NB4 (cell line): Measurements from ENCODE around the gene CARMIL1.
"Not testable (repeated sequence)": the region's sequence is repeated elsewhere in the genome, so short reads cannot be mapped to it uniquely, and the experiment has no call there.

Experiments used
- DNase-seq: peaks from one replicate; pipeline ENCODE4 v3.0.0; 2010; ENCODE audit warnings: low read depth
- H3K4me3 ChIP-seq: one replicate; pipeline ENCODE4 v1.5.1; 2011; ENCODE audit warnings: mild to moderate bottlenecking, low read depth, low read length, moderate library complexity
- MAX ChIP-seq: IDR thresholded peaks from 2 replicates; pipeline ENCODE4 v1.6.1; 2011; ENCODE audit warnings: low read depth, low read length
- MYC ChIP-seq: IDR thresholded peaks from 2 replicates; pipeline ENCODE4 v1.6.1; 2011; ENCODE audit warnings: low read depth, low read length
- POLR2A ChIP-seq: IDR thresholded peaks from 2 replicates; pipeline ENCODE4 v1.6.1; 2011; ENCODE audit warnings: mild to moderate bottlenecking; ENCODE audit not compliant: insufficient read length; ENCODE audit errors: extremely low read depth
- TF ChIP-seq, protein P1 (sequence below): IDR thresholded peaks from one replicate; pipeline ENCODE4 v1.5.1; 2012; ENCODE audit warnings: low read depth, low read length

CARMIL1 gene

GRCh38 chr6:25371037-25371347 is 91.8 kb downstream of the CARMIL1 start:
- TF ChIP-seq MYC (no peak), MAX (no peak), POLR2A (no peak)
- TF ChIP-seq, protein P1, sequence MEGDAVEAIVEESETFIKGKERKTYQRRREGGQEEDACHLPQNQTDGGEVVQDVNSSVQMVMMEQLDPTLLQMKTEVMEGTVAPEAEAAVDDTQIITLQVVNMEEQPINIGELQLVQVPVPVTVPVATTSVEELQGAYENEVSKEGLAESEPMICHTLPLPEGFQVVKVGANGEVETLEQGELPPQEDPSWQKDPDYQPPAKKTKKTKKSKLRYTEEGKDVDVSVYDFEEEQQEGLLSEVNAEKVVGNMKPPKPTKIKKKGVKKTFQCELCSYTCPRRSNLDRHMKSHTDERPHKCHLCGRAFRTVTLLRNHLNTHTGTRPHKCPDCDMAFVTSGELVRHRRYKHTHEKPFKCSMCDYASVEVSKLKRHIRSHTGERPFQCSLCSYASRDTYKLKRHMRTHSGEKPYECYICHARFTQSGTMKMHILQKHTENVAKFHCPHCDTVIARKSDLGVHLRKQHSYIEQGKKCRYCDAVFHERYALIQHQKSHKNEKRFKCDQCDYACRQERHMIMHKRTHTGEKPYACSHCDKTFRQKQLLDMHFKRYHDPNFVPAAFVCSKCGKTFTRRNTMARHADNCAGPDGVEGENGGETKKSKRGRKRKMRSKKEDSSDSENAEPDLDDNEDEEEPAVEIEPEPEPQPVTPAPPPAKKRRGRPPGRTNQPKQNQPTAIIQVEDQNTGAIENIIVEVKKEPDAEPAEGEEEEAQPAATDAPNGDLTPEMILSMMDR: no peak
- no peak overlapping the region for H3K4me3 ChIP-seq
- no peak for DNase-seq

- TF ChIP-seq, protein P1: no peak
- no peak for TF ChIP-seq MAX
- TF ChIP-seq MYC: no peak
- no peak for TF ChIP-seq POLR2A
- no peak overlapping the region for H3K4me3 ChIP-seq
- DNase-seq: no peak
Observed at GRCh38 chr6:25375125-25375524, 96.0 kb downstream of the CARMIL1 start.

GRCh38 chr6:25377664-25378063 is 98.5 kb downstream of the CARMIL1 start:
- no peak for DNase-seq
- H3K4me3 ChIP-seq: no peak overlapping the region
- TF ChIP-seq POLR2A (no peak), MYC (no peak), MAX (no peak)
- TF ChIP-seq, protein P1: no peak

DNA sequence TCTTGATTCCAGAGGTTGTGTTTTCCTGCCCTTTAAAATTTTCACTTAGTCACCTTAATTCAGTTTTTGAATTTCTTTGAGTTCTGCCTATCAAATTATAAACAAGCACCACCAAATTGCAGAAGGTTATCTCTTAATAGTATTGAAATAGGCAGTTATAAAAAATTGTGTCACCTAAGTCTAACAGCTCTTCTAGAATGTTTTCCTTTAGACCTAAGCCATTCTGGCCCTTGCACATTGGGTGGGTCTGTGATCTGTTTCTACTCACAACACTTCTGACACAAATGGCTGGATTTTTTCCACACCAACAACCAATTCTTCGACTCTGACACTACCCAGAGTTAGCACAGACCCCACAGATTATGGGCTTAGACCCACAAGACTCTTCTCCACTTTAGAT is 101.9 kb downstream of the CARMIL1 start:
- no peak for TF ChIP-seq POLR2A
- no peak for TF ChIP-seq MYC
- no peak for TF ChIP-seq MAX
- TF ChIP-seq, protein P1: no peak
- no peak overlapping the region for H3K4me3 ChIP-seq
- DNase-seq: no peak

DNA sequence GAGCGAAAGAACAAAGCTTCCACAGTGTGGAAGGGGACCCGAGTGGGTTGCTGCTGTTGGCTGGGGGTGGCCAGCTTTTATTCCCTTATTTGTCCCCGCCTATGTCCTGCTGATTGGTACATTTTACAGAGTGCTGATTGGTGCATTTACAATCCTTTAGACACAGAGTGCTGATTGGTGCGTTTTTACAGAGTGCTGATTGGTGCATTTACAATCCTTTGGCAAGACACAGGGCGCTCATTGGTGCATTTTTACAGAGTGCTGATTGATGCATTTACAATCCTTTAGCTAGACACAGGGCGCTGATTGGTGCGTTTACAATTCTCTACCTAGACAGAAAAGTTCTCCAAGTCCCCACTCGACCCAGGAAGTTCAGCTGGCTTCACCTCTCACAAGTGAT is 103.3 kb downstream of the CARMIL1 start:
- H3K4me3 ChIP-seq, DNase-seq: not testable (repeated sequence)

GRCh38 chr6:25384234-25384633 is 105.1 kb downstream of the CARMIL1 start:
- DNase-seq: no peak
- no peak overlapping the region for H3K4me3 ChIP-seq
- TF ChIP-seq MYC (no peak), MAX (no peak), POLR2A (no peak)
- TF ChIP-seq, protein P1: no peak

DNA sequence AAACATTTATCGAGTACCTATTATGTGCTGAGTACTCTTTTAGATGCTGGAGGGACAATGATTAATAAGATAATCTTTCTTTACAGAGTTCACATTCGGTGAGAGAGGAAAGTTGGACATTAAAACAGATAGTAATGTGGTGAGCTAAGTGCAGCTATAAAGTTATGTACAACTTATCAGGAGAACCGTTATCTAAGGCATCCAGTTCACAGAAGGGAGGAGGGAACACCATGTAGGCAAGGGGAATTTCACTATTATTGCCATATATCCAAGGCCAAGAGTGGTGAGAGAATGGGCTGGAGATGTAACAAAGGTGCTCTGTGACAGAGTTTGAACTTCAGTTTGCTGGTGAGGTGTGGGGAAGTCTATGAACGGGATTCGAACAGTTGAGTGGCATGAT is 105.8 kb downstream of the CARMIL1 start:
- DNase-seq: no peak
- no peak overlapping the region for H3K4me3 ChIP-seq
- TF ChIP-seq POLR2A: no peak
- no peak for TF ChIP-seq MYC
- no peak for TF ChIP-seq MAX
- TF ChIP-seq, protein P1: no peak
